Measurements from ENCODE around the gene PTPRG. TPM values are rescaled to one million over a fixed set of nuclear protein-coding genes. Genes with fewer than 3 reads are reported as not detected.

PTPRG gene
- total and polyA plus RNA-seq, 2 of the 13 experiments (the other 11 are each of a cell fraction or from before 2014, with no cell fraction given): 8.0 to 25.3 TPM

DNA sequence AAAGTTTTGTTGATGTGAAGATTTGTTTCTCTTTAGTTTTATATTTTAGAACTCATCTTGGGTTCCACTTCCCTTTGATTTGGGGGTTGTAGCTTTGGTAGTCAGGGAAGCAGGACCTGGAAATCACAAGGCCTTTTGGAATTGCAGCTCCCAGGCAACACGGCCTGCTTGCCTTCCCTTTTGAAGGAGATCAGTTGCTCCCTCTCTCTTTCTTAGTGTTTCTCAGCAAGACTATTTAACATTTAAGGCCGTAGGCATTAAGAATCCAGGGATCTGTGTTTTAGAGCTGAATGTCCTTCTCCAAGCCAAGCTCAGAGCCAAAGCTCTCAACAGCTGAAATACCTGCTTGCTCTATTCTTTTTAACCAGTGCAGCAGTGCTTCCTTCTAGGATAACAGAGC, 310.3 kb downstream of the PTPRG start:
- intact Hi-C loops (cut with micrococcal nuclease; ENCODE audit: unreplicated experiment): no loop called here
- Histone ChIP-seq H2AFZ (ENCODE audit: low read length) (no peak overlapping the region), H4K20me1 (ENCODE audit: insufficient read depth, low read length) (no peaks in the 10 kb centered on the region), H3K9me3 (ENCODE audit: low read length) (no peaks in the 10 kb centered on the region), H3K36me3 (replicated peaks in 1 of 2; ENCODE audit: control insufficient read depth in 1 of 2, insufficient read depth in 2 of 2, low read length in 2 of 2) (no peaks in the 10 kb centered on the region), H3K79me2 (ENCODE audit: insufficient read depth, low read length) (no peaks in the 10 kb centered on the region), H3K27ac (ENCODE audit: extremely low read length, insufficient read depth, low read length) (no peak overlapping the region), H3K4me3 (replicated peaks in 1 of 3; ENCODE audit: insufficient read depth in 1 of 3, low read depth in 2 of 3, low read length in 3 of 3) (no peak overlapping the region), H3K4me1 (ENCODE audit: insufficient read depth, low read length) (peaks cover under 1% of the 10 kb centered on the region), H3K9ac (ENCODE audit: insufficient read depth, low read depth, low read length) (no peak overlapping the region), H3K27me3 (ENCODE audit: control insufficient read depth in 1 of 2, insufficient read depth in 2 of 2, low read length in 2 of 2) (no peaks in the 10 kb centered on the region), H3K4me2 (ENCODE audit: low read depth, low read length) (no peak overlapping the region)
- WGBS (ENCODE audit: low lambda C conversion rate): 86% methylated on average over 2 of the region's 2 CpGs
- ATAC-seq: no peak
- in situ Hi-C loops (cut with HindIII; ENCODE audit: extremely low pct_ligation_motif_present, low pct_unique_long_range_greater_than_20kb): loop anchor here (25.0 kb wide), 1 partner anchor 316 kb away; no protein-coding TSS in a partner anchor
- no peak for DNase-seq (ENCODE audit: low spot score)
- ChIA-PET POLR2A (no interaction called here), CTCF (ENCODE audit: low intra/inter-chr PET ratio, low total read pairs) (no interaction called here)
- no peak for FAIRE-seq
- no TSS peak for BruUV-seq (replicated peaks)
- TF ChIP-seq NCOA1 (CRISPR knock-in tag; IDR thresholded peaks at IDR 0.05) (no peak), ZNF367 (CRISPR knock-in tag; IDR thresholded peaks at IDR 0.05; ENCODE audit: borderline replicate concordance) (no peak), RAD21 (CRISPR knock-in tag; IDR thresholded peaks at IDR 0.05) (no peak), ZNF260 (CRISPR knock-in tag; IDR thresholded peaks at IDR 0.05; ENCODE audit: borderline replicate concordance, low read depth) (no peak), SMAD9 (CRISPR knock-in tag; IDR thresholded peaks at IDR 0.05) (no peak), ZNF256 (CRISPR knock-in tag; conservative IDR thresholded peaks at IDR 0.05) (no peak), REPIN1 (CRISPR knock-in tag; IDR thresholded peaks at IDR 0.05; ENCODE audit: borderline replicate concordance, low read depth) (no peak)
- TF ChIP-seq, protein P1, sequence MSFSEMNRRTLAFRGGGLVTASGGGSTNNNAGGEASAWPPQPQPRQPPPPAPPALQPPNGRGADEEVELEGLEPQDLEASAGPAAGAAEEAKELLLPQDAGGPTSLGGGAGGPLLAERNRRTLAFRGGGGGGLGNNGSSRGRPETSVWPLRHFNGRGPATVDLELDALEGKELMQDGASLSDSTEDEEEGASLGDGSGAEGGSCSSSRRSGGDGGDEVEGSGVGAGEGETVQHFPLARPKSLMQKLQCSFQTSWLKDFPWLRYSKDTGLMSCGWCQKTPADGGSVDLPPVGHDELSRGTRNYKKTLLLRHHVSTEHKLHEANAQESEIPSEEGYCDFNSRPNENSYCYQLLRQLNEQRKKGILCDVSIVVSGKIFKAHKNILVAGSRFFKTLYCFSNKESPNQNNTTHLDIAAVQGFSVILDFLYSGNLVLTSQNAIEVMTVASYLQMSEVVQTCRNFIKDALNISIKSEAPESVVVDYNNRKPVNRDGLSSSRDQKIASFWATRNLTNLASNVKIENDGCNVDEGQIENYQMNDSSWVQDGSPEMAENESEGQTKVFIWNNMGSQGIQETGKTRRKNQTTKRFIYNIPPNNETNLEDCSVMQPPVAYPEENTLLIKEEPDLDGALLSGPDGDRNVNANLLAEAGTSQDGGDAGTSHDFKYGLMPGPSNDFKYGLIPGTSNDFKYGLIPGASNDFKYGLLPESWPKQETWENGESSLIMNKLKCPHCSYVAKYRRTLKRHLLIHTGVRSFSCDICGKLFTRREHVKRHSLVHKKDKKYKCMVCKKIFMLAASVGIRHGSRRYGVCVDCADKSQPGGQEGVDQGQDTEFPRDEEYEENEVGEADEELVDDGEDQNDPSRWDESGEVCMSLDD (CRISPR knock-in tag; IDR thresholded peaks at IDR 0.05; ENCODE audit: borderline replicate concordance): no peak
- TF ChIP-seq, protein P2, sequence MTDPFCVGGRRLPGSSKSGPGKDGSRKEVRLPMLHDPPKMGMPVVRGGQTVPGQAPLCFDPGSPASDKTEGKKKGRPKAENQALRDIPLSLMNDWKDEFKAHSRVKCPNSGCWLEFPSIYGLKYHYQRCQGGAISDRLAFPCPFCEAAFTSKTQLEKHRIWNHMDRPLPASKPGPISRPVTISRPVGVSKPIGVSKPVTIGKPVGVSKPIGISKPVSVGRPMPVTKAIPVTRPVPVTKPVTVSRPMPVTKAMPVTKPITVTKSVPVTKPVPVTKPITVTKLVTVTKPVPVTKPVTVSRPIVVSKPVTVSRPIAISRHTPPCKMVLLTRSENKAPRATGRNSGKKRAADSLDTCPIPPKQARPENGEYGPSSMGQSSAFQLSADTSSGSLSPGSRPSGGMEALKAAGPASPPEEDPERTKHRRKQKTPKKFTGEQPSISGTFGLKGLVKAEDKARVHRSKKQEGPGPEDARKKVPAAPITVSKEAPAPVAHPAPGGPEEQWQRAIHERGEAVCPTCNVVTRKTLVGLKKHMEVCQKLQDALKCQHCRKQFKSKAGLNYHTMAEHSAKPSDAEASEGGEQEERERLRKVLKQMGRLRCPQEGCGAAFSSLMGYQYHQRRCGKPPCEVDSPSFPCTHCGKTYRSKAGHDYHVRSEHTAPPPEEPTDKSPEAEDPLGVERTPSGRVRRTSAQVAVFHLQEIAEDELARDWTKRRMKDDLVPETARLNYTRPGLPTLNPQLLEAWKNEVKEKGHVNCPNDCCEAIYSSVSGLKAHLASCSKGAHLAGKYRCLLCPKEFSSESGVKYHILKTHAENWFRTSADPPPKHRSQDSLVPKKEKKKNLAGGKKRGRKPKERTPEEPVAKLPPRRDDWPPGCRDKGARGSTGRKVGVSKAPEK (CRISPR knock-in tag; IDR thresholded peaks at IDR 0.05; ENCODE audit: borderline replicate concordance): no peak
- TF ChIP-seq, protein P3, sequence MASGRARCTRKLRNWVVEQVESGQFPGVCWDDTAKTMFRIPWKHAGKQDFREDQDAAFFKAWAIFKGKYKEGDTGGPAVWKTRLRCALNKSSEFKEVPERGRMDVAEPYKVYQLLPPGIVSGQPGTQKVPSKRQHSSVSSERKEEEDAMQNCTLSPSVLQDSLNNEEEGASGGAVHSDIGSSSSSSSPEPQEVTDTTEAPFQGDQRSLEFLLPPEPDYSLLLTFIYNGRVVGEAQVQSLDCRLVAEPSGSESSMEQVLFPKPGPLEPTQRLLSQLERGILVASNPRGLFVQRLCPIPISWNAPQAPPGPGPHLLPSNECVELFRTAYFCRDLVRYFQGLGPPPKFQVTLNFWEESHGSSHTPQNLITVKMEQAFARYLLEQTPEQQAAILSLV (CRISPR knock-in tag; IDR thresholded peaks at IDR 0.05; ENCODE audit: borderline replicate concordance): no peak
- TF ChIP-seq, protein P4, sequence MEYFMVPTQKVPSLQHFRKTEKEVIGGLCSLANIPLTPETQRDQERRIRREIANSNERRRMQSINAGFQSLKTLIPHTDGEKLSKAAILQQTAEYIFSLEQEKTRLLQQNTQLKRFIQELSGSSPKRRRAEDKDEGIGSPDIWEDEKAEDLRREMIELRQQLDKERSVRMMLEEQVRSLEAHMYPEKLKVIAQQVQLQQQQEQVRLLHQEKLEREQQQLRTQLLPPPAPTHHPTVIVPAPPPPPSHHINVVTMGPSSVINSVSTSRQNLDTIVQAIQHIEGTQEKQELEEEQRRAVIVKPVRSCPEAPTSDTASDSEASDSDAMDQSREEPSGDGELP (IDR thresholded peaks at IDR 0.05; ENCODE audit: borderline replicate concordance, low read depth): no peak
- TF ChIP-seq, protein P5, sequence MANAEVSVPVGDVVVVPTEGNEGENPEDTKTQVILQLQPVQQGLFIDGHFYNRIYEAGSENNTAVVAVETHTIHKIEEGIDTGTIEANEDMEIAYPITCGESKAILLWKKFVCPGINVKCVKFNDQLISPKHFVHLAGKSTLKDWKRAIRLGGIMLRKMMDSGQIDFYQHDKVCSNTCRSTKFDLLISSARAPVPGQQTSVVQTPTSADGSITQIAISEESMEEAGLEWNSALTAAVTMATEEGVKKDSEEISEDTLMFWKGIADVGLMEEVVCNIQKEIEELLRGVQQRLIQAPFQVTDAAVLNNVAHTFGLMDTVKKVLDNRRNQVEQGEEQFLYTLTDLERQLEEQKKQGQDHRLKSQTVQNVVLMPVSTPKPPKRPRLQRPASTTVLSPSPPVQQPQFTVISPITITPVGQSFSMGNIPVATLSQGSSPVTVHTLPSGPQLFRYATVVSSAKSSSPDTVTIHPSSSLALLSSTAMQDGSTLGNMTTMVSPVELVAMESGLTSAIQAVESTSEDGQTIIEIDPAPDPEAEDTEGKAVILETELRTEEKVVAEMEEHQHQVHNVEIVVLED (CRISPR knock-in tag; IDR thresholded peaks at IDR 0.05; ENCODE audit: borderline replicate concordance): no peak
- TF ChIP-seq, protein P6, sequence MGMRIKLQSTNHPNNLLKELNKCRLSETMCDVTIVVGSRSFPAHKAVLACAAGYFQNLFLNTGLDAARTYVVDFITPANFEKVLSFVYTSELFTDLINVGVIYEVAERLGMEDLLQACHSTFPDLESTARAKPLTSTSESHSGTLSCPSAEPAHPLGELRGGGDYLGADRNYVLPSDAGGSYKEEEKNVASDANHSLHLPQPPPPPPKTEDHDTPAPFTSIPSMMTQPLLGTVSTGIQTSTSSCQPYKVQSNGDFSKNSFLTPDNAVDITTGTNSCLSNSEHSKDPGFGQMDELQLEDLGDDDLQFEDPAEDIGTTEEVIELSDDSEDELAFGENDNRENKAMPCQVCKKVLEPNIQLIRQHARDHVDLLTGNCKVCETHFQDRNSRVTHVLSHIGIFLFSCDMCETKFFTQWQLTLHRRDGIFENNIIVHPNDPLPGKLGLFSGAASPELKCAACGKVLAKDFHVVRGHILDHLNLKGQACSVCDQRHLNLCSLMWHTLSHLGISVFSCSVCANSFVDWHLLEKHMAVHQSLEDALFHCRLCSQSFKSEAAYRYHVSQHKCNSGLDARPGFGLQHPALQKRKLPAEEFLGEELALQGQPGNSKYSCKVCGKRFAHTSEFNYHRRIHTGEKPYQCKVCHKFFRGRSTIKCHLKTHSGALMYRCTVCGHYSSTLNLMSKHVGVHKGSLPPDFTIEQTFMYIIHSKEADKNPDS (CRISPR knock-in tag; IDR thresholded peaks at IDR 0.05): no peak

All from HepG2 (cell line).